AG09309 (cell line): ENCODE results near the gene SLC25A12.

Source experiments
- DNase-seq: peaks from one replicate; pipeline ENCODE4 v3.0.0-alpha.2; 2010; ENCODE audit warnings: low read depth
- H3K4me3 ChIP-seq: 2 replicates; pipeline ENCODE4 v1.5.1; 2011; ENCODE audit warnings: mild to moderate bottlenecking, low read depth, low read length, moderate library complexity; ENCODE audit not compliant: control insufficient read depth
- TF ChIP-seq, protein P1 (sequence below): IDR thresholded peaks from 2 replicates; pipeline ENCODE4 v1.5.1; 2011; ENCODE audit warnings: mild to moderate bottlenecking, low read depth, low read length, inconsistent platforms; ENCODE audit not compliant: insufficient read depth, control insufficient read depth; ENCODE audit errors: missing control alignments

Gene SLC25A12

DNA sequence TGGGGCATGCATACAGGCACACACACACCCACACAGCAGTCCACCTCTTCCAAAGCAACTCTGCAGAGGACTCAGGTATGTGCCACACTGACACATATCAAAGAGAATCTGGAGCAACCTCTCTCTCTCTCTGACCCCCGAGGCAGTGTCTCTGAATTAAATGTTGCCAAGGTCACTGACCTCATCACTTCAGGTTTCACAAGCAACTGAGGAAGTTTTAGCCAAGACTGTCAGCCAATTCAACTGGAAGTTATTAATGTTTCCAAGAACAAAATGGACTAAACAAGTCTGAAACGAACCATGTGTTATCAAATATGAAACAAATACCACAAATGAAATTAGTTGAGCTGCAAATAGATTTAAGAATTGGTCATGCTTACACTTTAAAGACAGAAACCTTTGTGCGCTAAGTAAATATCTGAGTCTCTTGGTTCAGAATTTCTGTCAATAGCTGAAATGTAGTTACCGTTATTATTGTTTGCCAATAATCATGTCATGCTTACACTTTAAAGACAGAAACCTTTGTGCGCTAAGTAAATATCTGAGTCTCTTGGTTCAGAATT lies 86.1 kb downstream of the SLC25A12 start:
- TF ChIP-seq, protein P1, sequence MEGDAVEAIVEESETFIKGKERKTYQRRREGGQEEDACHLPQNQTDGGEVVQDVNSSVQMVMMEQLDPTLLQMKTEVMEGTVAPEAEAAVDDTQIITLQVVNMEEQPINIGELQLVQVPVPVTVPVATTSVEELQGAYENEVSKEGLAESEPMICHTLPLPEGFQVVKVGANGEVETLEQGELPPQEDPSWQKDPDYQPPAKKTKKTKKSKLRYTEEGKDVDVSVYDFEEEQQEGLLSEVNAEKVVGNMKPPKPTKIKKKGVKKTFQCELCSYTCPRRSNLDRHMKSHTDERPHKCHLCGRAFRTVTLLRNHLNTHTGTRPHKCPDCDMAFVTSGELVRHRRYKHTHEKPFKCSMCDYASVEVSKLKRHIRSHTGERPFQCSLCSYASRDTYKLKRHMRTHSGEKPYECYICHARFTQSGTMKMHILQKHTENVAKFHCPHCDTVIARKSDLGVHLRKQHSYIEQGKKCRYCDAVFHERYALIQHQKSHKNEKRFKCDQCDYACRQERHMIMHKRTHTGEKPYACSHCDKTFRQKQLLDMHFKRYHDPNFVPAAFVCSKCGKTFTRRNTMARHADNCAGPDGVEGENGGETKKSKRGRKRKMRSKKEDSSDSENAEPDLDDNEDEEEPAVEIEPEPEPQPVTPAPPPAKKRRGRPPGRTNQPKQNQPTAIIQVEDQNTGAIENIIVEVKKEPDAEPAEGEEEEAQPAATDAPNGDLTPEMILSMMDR = no peak
- no peak for DNase-seq
- no peak overlapping the region for H3K4me3 ChIP-seq

DNA sequence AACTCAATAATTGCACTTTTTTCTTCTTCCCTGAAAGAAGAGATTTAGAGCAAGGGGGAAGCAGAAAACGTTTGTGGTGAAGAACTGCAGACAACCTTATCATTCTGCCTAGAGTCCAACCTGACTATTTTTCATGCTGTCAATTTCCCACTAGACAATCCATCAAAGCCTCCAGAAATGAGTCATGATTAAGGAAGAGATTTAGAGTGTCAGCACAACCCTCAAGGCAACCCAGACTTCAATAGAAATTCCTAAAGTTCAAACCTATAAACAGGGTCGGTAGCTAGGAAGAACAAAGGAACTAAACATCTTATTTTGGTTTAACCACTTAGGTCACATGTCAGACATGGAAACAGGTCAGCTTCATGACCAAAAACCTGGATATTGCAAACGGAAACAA lies 86.9 kb downstream of the SLC25A12 start:
- TF ChIP-seq, protein P1 = no peak
- no peak overlapping the region for H3K4me3 ChIP-seq
- DNase-seq = no peak

DNA sequence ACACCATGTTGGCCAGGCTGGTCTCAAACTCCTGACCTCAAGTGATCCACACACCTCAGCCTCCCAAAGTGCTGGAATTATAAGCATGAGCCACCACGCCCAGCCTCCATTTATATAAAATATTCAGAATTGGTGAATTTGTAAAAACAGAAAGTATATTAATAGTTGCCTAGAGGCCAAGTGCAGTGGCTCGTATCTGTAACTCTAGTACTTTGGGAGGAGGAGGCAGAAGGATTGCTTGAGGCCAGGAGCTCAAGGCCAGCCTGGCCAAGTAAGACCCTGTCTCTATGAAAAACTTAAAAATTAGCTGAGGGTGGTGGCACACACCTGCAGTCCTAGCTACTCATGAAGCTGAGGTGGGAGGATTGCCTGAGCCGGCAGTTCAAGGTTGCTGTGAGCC lies 89.6 kb downstream of the SLC25A12 start:
- no peak overlapping the region for H3K4me3 ChIP-seq
- TF ChIP-seq, protein P1 = no peak
- no peak for DNase-seq

DNA sequence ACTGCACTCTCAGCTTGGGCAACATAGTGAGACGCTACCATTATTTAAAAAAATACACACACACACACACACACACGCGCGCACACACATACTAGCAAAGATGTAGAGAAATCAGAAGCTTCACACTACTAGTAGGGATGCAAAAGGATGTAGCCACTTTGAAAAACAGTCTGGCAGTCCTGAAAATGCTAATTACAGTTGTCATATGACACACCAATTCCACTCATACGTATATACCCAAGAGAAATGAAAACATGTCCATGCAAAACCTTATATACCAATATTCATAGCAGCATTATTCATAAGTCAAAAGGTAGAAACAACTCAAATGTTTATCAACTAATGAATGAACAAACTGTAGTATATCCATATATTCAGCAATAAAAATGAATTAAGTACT lies 90.3 kb downstream of the SLC25A12 start:
- TF ChIP-seq, protein P1 = no peak
- DNase-seq = no peak
- H3K4me3 ChIP-seq = no peak overlapping the region

DNA sequence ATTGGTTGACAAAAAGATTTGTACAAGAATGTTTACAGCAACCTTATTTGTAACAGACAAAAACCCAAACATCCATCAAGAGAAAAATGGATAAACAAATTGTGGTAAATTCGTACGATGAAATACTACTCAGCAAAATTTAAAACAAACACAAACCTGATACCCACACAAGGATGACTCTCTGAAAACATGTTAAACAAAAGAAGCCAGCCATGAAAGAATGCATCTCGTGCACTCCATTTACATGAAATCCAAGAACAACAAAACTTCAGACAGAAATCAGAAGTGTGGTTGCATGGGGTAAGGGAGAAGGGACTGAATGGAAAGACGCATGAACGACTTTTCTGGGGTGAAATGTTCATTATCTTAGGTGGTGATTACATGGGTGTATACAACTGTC lies 93.4 kb downstream of the SLC25A12 start:
- TF ChIP-seq, protein P1 = no peak
- no peak overlapping the region for H3K4me3 ChIP-seq
- DNase-seq = no peak

DNA sequence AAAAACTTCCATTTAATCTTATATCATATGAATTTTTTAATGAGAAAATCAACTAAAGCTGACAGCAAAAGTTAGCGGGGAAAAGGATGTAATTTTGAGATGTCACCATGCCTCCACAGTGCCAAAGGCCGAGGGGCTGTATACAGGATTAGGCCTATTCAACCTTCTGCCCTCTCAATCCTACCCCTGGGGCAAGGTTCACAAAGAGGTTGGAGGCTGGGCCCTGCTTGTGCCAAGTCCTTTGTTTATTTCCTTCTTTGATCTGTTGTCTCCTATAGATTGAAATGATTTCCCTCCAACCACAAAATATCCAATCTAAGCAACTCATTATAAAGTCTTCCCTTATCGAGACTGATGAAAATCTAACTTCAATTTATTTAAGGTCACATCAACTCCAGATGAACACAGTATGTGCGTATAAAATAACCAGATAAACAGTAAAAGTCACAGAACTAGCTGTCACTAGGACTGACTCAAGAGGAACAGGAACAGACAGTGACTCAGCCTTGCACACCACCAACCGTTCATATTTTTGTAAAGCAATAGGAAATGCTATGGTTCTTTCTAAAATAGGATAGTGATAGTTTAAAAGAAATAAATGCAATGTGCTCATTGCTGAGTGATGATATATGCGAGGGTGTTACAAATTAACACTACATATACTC lies 95.8 kb downstream of the SLC25A12 start:
- TF ChIP-seq, protein P1 = no peak
- no peak overlapping the region for H3K4me3 ChIP-seq
- peak; percentile 23 for DNase-seq
